HG02938 (cell line): Measurements from ENCODE around the gene IPO8.
"Not testable (repeated sequence)": the region's sequence is repeated elsewhere in the genome, so short reads cannot be mapped to it uniquely, and the experiment has no call there.

Experiments
- ATAC-seq: cut with Tn5 transposase; IDR thresholded peaks from one replicate; pipeline ENCODE4 v1.9.1; 2021; ENCODE audit warnings: mild to moderate bottlenecking, moderate library complexity; ENCODE audit not compliant: unreplicated experiment

The IPO8 gene

DNA sequence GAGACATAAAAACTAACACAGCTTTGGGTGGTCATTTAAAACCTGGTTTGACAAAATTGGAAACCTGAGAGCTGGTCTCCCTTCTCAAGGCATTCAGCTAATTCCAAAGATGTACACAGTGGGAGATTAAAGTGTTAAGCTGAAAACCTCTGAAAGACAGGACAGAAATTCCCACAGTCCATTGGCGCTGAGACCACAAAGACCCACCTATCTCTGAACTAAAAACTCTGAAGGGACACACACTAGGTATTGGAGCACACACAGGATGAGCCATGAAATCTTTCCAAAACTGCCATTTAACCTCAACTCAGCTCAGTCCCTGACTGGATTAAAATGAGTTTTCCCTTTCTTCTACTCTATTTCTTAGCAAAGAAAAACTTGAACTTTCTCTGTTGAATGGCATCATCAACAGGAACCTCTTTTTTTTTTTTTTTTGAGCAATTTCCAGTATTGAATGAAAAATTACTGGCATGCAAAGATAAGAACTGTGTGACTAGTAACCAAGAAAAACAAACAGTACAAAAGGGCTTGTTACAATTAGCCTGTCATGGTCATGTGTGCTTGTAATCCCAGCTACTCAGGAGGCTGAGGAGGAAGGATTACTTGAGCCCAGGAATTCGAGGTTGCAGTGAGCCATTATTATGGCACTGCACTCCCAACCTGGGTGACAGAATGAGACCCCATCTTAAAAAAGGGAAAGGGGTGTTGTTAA is 82.4 kb downstream of the IPO8 start:
- ATAC-seq = no peak

DNA sequence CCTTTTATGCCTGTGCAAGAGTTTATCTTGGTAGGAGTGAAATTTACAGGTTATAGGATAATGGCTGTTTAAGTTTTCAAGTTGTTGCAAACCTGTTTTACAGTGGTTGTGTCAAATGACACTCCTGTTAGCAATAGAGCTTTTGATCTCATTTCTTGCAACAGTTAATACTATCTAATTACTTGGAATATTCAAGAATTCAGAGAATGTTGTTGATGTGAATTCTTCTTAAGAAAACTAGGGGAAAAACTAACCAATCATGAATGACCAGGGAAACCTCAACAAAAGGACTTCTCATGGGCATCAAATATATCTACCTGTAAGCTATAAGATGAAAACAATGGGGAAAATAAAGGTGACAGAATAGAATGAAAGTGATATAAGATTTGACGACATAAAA is 85.0 kb downstream of the IPO8 start:
- ATAC-seq = no peak

GRCh38 chr12:30609819-30610218 is 85.8 kb downstream of the IPO8 start:
- not testable (repeated sequence) for ATAC-seq

DNA sequence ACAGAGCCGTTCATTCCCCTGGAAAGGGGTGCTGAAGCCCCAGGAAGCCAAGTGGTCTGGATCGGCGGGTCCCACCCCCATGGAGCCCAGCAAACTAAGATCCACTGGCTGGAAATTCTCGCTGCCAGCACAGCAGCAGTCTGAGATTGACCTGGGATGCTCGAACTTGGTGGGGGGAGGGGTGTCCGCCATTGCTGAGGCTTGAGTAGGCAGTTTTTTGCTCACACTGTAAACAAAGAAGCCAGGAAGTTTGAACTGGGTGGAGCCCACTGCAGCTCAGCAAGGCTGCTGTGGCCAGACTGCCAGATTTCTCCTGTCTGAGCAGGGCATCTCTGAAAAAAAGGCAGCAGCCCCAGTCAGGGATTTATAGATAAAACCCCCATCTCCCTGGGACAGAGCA is 91.4 kb downstream of the IPO8 start:
- ATAC-seq = not testable (repeated sequence)

- no peak for ATAC-seq
Observed at GRCh38 chr12:30603129-30603528, 92.5 kb downstream of the IPO8 start.

DNA sequence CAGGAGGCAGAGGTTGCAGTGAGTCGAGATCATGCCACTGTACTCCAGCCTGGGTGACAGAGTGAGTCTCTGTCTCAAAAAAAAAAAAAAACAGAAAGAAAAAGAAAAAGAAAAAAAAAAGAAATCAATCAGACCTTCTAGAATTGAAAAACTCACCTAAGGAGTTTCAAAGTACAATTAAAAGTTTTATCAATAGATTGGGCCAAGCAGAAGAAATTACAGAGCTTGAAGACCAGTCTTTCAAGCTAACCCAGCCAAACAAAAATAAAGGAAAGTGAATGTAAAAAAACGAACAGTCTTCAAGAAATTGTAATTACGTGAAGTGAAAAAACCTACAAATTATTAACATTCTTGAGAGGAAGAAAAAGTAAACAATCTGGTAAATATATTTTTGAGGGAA is 93.0 kb downstream of the IPO8 start:
- ATAC-seq = no peak

DNA sequence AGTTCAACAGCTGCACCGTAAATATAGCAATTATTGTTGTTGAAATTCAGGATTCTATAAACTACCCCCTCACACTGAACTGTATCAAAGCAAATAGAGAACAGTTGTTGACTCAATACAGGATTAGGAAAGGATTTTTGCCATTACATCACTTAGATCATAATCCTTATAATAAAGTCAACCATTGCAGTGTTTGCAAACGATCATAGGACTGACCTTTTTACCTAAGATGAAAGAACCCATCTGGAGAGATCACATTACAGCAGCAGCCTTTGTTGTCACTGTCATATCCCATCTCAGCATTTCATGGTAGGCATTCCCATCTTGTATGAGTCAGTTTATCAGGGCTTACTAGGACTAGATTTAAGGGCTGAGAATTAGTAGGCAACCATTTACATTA is 96.1 kb downstream of the IPO8 start:
- no peak for ATAC-seq

DNA sequence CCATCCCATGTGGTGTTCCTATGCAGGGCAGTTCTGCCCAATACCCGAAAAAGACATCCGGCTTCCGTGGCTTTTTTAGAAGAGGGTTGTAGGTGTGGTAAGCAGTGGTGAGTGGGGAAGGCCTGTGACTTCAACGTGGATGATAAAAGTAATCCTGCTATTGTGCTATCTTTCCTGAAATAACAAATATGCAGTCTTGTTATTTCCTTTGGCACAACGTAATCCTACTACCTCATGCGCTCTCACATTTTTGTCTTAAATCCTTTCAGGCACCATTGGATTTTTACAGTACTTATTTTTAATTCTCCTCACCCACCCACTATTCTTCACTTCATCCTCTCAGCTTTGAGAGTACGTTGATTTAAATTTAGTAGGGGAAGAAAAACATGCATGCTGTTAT is 96.8 kb downstream of the IPO8 start:
- no peak for ATAC-seq

DNA sequence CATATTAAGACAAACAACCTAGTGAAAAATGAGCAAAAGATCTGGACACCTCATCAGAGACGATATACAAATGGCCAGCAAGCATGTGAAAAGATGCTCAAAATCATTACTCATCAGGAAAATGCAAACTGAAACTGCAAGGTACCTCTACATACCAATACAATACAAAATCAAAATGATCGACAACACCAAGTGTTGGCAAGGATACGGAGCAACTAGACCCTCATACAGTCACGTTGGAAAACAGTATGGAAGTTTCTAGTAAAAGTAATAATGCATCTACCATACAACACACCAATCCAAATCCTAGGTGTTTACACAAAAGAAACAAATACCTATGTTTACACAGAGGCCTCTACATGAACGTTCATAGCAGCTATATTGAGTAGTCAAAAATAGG is 99.9 kb downstream of the IPO8 start:
- no peak for ATAC-seq

DNA sequence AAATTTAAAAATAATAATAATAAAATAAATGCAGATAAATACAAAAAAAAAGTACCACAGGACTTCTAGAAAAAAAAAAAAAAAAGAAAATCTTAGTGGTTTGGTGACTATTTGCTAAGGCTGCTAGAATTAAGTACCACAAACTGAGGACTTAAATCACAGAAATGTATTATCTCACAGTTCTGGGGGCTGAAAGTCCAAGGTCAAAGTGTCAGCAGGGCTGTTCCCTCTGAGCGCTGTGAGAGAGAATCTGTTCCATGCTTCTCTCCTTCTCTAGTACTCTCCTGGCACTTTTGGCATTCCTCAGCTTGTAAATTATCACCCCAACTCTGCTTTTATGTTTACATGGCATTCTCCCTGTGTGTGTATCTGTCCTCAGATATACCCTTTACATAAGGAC is 101.2 kb downstream of the IPO8 start:
- no peak for ATAC-seq

GRCh38 chr12:30588572-30588971 is 107.1 kb downstream of the IPO8 start:
- ATAC-seq = not testable (repeated sequence)

DNA sequence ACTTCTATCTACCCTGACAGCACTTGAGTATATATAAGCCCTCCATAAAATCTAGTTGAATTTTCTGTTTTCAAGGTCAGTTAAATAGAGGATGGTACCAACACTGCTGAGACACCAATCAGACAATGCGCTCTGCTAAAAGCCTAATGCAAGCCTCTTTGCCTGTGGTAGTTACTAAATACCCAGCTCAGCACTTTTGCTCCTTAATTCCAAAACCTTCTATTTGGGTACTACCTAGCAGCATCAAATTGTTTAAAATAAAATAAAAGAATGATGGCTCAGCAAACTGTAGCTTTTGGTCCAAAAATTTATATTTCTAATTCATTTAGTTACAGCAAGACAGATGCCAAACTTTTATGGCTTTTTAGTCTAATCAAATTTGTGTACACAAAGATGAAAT is 107.9 kb downstream of the IPO8 start:
- ATAC-seq = no peak

GRCh38 chr12:30585877-30586276 is 109.8 kb downstream of the IPO8 start:
- ATAC-seq = no peak

- ATAC-seq = no peak
Observed at GRCh38 chr12:30582943-30583342, 112.7 kb downstream of the IPO8 start.

DNA sequence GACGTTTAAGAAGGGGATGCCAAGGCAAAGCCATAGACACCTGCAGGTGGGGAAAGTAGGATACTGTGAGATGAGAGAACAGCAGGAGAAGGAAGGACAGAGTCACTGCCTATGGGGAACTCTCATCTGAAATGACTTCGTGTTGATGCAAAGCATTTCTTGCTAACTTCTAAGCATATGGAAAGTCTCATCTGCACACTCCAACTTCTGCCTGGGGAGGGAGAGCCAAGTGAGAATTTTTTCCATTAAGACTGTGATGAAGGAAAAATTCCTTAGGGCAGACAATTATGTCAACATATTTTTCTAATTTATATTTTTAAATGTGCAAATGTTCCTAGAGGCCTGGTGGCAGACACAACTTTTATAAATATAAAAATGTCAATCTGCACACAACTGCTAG is 115.3 kb downstream of the IPO8 start:
- no peak for ATAC-seq
